GM21723 (cell line): ENCODE measurements around the gene RBPJ.

Experiments used
- ATAC-seq: cut with Tn5 transposase; IDR thresholded peaks from one replicate; pipeline ENCODE4 v1.9.1; 2021; ENCODE audit warnings: mild to moderate bottlenecking, moderate library complexity; ENCODE audit not compliant: unreplicated experiment

RBPJ gene

GRCh38 chr4:26412381-26413372, 91.9 kb downstream of the RBPJ start:
- ATAC-seq = no peak

- no peak for ATAC-seq
Measured at GRCh38 chr4:26413582-26413981, 92.8 kb downstream of the RBPJ start.

GRCh38 chr4:26418107-26418506, 97.3 kb downstream of the RBPJ start:
- ATAC-seq = no peak

GRCh38 chr4:26418850-26419249, 98.0 kb downstream of the RBPJ start:
- no peak for ATAC-seq

- no peak for ATAC-seq
Measured at GRCh38 chr4:26420438-26420837, 99.6 kb downstream of the RBPJ start.

- ATAC-seq = no peak
Measured at GRCh38 chr4:26420913-26421312, 100.1 kb downstream of the RBPJ start.

- no peak for ATAC-seq
Measured at GRCh38 chr4:26424153-26424552, 103.3 kb downstream of the RBPJ start.

GRCh38 chr4:26424838-26425237, 104.0 kb downstream of the RBPJ start:
- no peak for ATAC-seq

- ATAC-seq = no peak
Measured at GRCh38 chr4:26425953-26426352, 105.1 kb downstream of the RBPJ start.

- no peak for ATAC-seq
Measured at GRCh38 chr4:26426892-26427291, 106.1 kb downstream of the RBPJ start.

- no peak for ATAC-seq
Measured at GRCh38 chr4:26429910-26430309, 109.1 kb downstream of the RBPJ start.

- ATAC-seq = no peak
Measured at GRCh38 chr4:26431461-26432180, 110.8 kb downstream of the RBPJ start.

- ATAC-seq = no peak
Measured at GRCh38 chr4:26432419-26432818, 111.6 kb downstream of the RBPJ start.

GRCh38 chr4:26433556-26433955, 112.7 kb downstream of the RBPJ start:
- no peak for ATAC-seq

- no peak for ATAC-seq
Measured at GRCh38 chr4:26434030-26434639, 113.3 kb downstream of the RBPJ start.

- no peak for ATAC-seq
Measured at GRCh38 chr4:26441102-26441501, 120.3 kb downstream of the RBPJ start.

GRCh38 chr4:26441771-26442170, 121.0 kb downstream of the RBPJ start:
- no peak for ATAC-seq

- ATAC-seq = no peak
Measured at GRCh38 chr4:26447378-26447777, 126.6 kb downstream of the RBPJ start.

- no peak for ATAC-seq
Measured at GRCh38 chr4:26450418-26450817, 129.6 kb downstream of the RBPJ start.

GRCh38 chr4:26451597-26451996, 130.8 kb downstream of the RBPJ start:
- no peak for ATAC-seq
